HEK293 (cell line): ENCODE data around the gene CADM1.
A peak's percentile ranks its signal among the peaks of the same experiment; 100 is the strongest.

Experiments used
- CTCF ChIA-PET: fragments of 350-600 bp; formaldehyde crosslinking; extraction: SDS; loops from one replicate; lab custom pipeline; 2021; ENCODE audit warnings: antibody characterized with exemption; lab: Yijun Ruan, JAX
- POLR2A ChIA-PET: fragments of 300-600 bp; formaldehyde crosslinking; extraction: SDS; loops from one replicate; lab custom pipeline; 2020; ENCODE audit warnings: antibody characterized with exemption, inconsistent platforms; lab: Yijun Ruan, JAX
- H3K27ac ChIP-seq: fragments of 200-500 bp; sonication (Bioruptor generic); 2 replicates; pipeline ENCODE4 v1.5.1; 2014; ENCODE audit warnings: low read depth, low read length, control low read depth, inconsistent platforms; ENCODE audit errors: extremely low read depth
- H3K36me3 ChIP-seq, 2 experiments: fragments of 200-500 bp in 1 of 2; sonication (Bioruptor generic) in 1 of 2; 1 replicate in 1 of 2; 2 replicates in 1 of 2; pipeline ENCODE4 v1.5.1; 2014 to 2017; ENCODE audit warnings: inconsistent platforms in 2 of 2, low read length in 2 of 2; ENCODE audit not compliant: control insufficient read depth in 2 of 2, insufficient read depth in 1 of 2
- H3K4me1 ChIP-seq: fragments of 200-500 bp; sonication (Bioruptor generic); 2 replicates; pipeline ENCODE4 v1.5.1; 2014; ENCODE audit warnings: mild to moderate bottlenecking, low read length, inconsistent platforms; ENCODE audit not compliant: control insufficient read depth, insufficient read depth
- H3K4me3 ChIP-seq: 2 replicates; pipeline ENCODE4 v1.5.1; 2011; ENCODE audit warnings: low read depth, mild to moderate bottlenecking, control low read depth, low read length, moderate library complexity
- H3K9me3 ChIP-seq: fragments of 200-500 bp; sonication (Bioruptor generic); 2 replicates; pipeline ENCODE4 v1.5.1; 2014; ENCODE audit warnings: low read depth, low read length, inconsistent platforms; ENCODE audit not compliant: control insufficient read depth, insufficient read depth
- GLI4 ChIP-seq: fragments of 450-650 bp; formaldehyde crosslinking; IDR thresholded peaks from 2 replicates; pipeline ENCODE4 v1.5.1; 2016; ENCODE audit warnings: missing biosample characterization, missing genetic modification characterization
- OSR2 ChIP-seq: fragments of 450-650 bp; formaldehyde crosslinking; IDR thresholded peaks from 2 replicates; pipeline ENCODE4 v1.5.1; 2016; ENCODE audit warnings: missing biosample characterization, missing genetic modification characterization
- ZBTB1 ChIP-seq: fragments of 450-650 bp; formaldehyde crosslinking; IDR thresholded peaks from 2 replicates; pipeline ENCODE4 v1.5.1; 2016; ENCODE audit warnings: missing biosample characterization, missing genetic modification characterization
- ZBTB8A ChIP-seq: fragments of 450-650 bp; formaldehyde crosslinking; IDR thresholded peaks from 2 replicates; pipeline ENCODE4 v1.5.1; 2016; ENCODE audit warnings: missing biosample characterization, missing genetic modification characterization
- ZNF132 ChIP-seq: fragments of 450-650 bp; formaldehyde crosslinking; IDR thresholded peaks from 2 replicates; pipeline ENCODE4 v1.5.1; 2017; ENCODE audit warnings: missing biosample characterization, missing genetic modification characterization, borderline replicate concordance
- ZNF214 ChIP-seq: fragments of 450-650 bp; formaldehyde crosslinking; IDR thresholded peaks from 2 replicates; pipeline ENCODE4 v1.5.1; 2017; ENCODE audit warnings: missing biosample characterization, mild to moderate bottlenecking, missing genetic modification characterization, borderline replicate concordance
- ZNF292 ChIP-seq: fragments of 450-650 bp; formaldehyde crosslinking; IDR thresholded peaks from 2 replicates; pipeline ENCODE4 v1.5.1; 2016; ENCODE audit warnings: low read depth, missing biosample characterization, missing genetic modification characterization, borderline replicate concordance
- ZNF433 ChIP-seq: fragments of 450-650 bp; formaldehyde crosslinking; IDR thresholded peaks from 2 replicates; pipeline ENCODE4 v1.5.1; 2016; ENCODE audit warnings: missing biosample characterization, missing genetic modification characterization, low read depth
- ZNF571 ChIP-seq: fragments of 450-650 bp; formaldehyde crosslinking; IDR thresholded peaks from 2 replicates; pipeline ENCODE4 v1.5.0; 2017; ENCODE audit warnings: missing biosample characterization, missing genetic modification characterization
- ZNF610 ChIP-seq: fragments of 450-650 bp; formaldehyde crosslinking; IDR thresholded peaks from 2 replicates; pipeline ENCODE4 v1.5.1; 2016; ENCODE audit warnings: missing biosample characterization, missing genetic modification characterization, borderline replicate concordance
- ZNF654 ChIP-seq: fragments of 450-650 bp; formaldehyde crosslinking; IDR thresholded peaks from 2 replicates; pipeline ENCODE4 v1.5.1; 2016; ENCODE audit warnings: low read depth, missing biosample characterization, missing genetic modification characterization
- ZNF747 ChIP-seq: fragments of 450-650 bp; formaldehyde crosslinking; IDR thresholded peaks from 2 replicates; pipeline ENCODE4 v1.5.1; 2016; ENCODE audit warnings: missing biosample characterization, missing genetic modification characterization
- ZNF843 ChIP-seq: fragments of 450-650 bp; formaldehyde crosslinking; IDR thresholded peaks from 2 replicates; pipeline ENCODE4 v1.5.1; 2016; ENCODE audit warnings: missing biosample characterization, missing genetic modification characterization
- ZXDB ChIP-seq: fragments of 450-650 bp; formaldehyde crosslinking; IDR thresholded peaks from 2 replicates; pipeline ENCODE4 v1.5.1; 2016; ENCODE audit warnings: missing biosample characterization, missing genetic modification characterization
- TF ChIP-seq, protein P1 (sequence below): fragments of 450-650 bp; formaldehyde crosslinking; IDR thresholded peaks from 2 replicates; pipeline ENCODE4 v1.5.1; 2017; ENCODE audit warnings: missing biosample characterization, missing genetic modification characterization
- TF ChIP-seq, protein P2 (sequence below): fragments of 450-650 bp; formaldehyde crosslinking; IDR thresholded peaks from 2 replicates; pipeline ENCODE4 v1.5.1; 2016; ENCODE audit warnings: missing biosample characterization, missing genetic modification characterization, low read depth
- TF ChIP-seq, protein P3 (sequence below): fragments of 450-650 bp; formaldehyde crosslinking; IDR thresholded peaks from 2 replicates; pipeline ENCODE4 v1.5.1; 2016; ENCODE audit warnings: missing biosample characterization, missing genetic modification characterization
- TF ChIP-seq, protein P4 (sequence below): fragments of 450-650 bp; formaldehyde crosslinking; IDR thresholded peaks from 2 replicates; pipeline ENCODE4 v1.5.1; 2016; ENCODE audit warnings: missing biosample characterization, missing genetic modification characterization
- TF ChIP-seq, protein P5 (sequence below): fragments of 450-650 bp; formaldehyde crosslinking; IDR thresholded peaks from 2 replicates; pipeline ENCODE4 v1.5.1; 2017; ENCODE audit warnings: missing biosample characterization, missing genetic modification characterization

The CADM1 gene

DNA sequence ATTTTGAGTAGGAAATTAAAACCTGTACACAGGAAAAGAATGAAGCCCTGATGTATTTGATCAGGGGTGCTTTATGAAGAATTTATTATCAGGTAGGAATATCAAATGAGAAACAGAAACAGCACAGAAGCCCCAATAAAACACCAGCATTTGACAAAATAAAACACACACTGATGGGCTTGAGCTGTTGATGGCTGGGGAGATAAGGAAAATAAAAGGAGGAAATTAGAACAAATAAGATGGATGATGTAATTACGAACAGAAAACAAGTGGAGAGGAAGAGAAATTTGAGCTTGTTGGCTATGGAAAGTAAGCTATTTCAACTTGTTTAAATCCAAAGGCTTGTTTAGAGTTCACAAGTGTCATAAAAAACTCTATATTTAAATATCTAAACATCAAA, 213.7 kb downstream of the CADM1 start (continued):
- TF ChIP-seq, protein P1, sequence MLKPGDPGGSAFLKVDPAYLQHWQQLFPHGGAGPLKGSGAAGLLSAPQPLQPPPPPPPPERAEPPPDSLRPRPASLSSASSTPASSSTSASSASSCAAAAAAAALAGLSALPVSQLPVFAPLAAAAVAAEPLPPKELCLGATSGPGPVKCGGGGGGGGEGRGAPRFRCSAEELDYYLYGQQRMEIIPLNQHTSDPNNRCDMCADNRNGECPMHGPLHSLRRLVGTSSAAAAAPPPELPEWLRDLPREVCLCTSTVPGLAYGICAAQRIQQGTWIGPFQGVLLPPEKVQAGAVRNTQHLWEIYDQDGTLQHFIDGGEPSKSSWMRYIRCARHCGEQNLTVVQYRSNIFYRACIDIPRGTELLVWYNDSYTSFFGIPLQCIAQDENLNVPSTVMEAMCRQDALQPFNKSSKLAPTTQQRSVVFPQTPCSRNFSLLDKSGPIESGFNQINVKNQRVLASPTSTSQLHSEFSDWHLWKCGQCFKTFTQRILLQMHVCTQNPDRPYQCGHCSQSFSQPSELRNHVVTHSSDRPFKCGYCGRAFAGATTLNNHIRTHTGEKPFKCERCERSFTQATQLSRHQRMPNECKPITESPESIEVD (tag by site-specific recombination) = peak; percentile 80
- no peak for TF ChIP-seq ZXDB
- TF ChIP-seq, protein P2, sequence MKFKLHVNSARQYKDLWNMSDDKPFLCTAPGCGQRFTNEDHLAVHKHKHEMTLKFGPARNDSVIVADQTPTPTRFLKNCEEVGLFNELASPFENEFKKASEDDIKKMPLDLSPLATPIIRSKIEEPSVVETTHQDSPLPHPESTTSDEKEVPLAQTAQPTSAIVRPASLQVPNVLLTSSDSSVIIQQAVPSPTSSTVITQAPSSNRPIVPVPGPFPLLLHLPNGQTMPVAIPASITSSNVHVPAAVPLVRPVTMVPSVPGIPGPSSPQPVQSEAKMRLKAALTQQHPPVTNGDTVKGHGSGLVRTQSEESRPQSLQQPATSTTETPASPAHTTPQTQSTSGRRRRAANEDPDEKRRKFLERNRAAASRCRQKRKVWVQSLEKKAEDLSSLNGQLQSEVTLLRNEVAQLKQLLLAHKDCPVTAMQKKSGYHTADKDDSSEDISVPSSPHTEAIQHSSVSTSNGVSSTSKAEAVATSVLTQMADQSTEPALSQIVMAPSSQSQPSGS = no peak

DNA sequence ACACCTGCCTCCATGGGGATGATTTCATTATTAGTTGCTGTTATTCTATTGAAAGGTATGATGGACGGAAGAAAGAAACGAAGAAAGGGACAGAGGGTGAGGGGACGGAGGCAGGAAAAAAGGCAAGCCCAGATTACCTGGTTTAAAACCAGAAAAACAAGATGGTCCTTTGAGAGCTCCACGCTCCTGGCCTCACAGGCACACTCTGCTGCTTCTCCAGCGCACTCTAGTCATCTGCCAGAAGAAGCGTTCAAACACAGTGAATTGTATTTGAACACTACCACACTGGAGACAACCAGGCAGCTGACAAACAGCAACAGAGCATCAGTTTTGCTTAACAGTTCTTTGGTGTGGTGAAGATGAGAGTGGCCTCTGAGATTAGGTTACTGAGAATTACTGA, 216.9 kb downstream of the CADM1 start:
- H3K4me1 ChIP-seq = 0 out of 2 replicates have a peak, but pooled peaks cover 3% of the 10 kb centered on the region
- H3K36me3 ChIP-seq = no peaks in the 10 kb centered on the region
- H3K27ac ChIP-seq = no peak overlapping the region
- TF ChIP-seq ZNF433 (no peak), ZNF843 (tag by site-specific recombination) (no peak), ZNF747 (tag by site-specific recombination) (no peak), ZNF610 (tag by site-specific recombination) (no peak), ZNF132 (tag by site-specific recombination) (no peak), ZNF654 (tag by site-specific recombination) (no peak), OSR2 (tag by site-specific recombination) (no peak), ZNF292 (no peak), ZNF214 (no peak), ZNF571 (no peak), ZBTB1 (no peak), ZBTB8A (no peak), GLI4 (tag by site-specific recombination) (no peak)
- TF ChIP-seq, protein P3, sequence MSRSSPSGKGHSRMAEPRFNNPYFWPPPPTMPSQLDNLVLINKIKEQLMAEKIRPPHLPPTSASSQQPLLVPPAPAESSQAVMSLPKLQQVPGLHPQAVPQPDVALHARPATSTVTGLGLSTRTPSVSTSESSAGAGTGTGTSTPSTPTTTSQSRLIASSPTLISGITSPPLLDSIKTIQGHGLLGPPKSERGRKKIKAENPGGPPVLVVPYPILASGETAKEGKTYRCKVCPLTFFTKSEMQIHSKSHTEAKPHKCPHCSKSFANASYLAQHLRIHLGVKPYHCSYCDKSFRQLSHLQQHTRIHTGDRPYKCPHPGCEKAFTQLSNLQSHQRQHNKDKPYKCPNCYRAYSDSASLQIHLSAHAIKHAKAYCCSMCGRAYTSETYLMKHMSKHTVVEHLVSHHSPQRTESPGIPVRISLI (tag by site-specific recombination) = no peak
- TF ChIP-seq, protein P4, sequence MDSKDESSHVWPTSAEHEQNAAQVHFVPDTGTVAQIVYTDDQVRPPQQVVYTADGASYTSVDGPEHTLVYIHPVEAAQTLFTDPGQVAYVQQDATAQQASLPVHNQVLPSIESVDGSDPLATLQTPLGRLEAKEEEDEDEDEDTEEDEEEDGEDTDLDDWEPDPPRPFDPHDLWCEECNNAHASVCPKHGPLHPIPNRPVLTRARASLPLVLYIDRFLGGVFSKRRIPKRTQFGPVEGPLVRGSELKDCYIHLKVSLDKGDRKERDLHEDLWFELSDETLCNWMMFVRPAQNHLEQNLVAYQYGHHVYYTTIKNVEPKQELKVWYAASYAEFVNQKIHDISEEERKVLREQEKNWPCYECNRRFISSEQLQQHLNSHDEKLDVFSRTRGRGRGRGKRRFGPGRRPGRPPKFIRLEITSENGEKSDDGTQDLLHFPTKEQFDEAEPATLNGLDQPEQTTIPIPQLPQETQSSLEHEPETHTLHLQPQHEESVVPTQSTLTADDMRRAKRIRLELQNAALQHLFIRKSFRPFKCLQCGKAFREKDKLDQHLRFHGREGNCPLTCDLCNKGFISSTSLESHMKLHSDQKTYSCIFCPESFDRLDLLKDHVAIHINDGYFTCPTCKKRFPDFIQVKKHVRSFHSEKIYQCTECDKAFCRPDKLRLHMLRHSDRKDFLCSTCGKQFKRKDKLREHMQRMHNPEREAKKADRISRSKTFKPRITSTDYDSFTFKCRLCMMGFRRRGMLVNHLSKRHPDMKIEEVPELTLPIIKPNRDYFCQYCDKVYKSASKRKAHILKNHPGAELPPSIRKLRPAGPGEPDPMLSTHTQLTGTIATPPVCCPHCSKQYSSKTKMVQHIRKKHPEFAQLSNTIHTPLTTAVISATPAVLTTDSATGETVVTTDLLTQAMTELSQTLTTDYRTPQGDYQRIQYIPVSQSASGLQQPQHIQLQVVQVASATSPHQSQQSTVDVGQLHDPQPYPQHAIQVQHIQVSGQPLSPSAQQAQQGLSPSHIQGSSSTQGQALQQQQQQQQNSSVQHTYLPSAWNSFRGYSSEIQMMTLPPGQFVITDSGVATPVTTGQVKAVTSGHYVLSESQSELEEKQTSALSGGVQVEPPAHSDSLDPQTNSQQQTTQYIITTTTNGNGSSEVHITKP (tag by site-specific recombination) = no peak
- TF ChIP-seq, protein P5, sequence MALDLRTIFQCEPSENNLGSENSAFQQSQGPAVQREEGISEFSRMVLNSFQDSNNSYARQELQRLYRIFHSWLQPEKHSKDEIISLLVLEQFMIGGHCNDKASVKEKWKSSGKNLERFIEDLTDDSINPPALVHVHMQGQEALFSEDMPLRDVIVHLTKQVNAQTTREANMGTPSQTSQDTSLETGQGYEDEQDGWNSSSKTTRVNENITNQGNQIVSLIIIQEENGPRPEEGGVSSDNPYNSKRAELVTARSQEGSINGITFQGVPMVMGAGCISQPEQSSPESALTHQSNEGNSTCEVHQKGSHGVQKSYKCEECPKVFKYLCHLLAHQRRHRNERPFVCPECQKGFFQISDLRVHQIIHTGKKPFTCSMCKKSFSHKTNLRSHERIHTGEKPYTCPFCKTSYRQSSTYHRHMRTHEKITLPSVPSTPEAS (tag by site-specific recombination) = no peak
- H3K4me3 ChIP-seq = no peak overlapping the region
- H3K9me3 ChIP-seq = no peaks in the 10 kb centered on the region
- CTCF ChIA-PET = interaction anchor here (0.6 to 1.5 kb wide), 2 partner anchors 37 to 39 kb away, joined by 3 to 4 read pairs; no protein-coding TSS in a partner anchor
- POLR2A ChIA-PET = no interaction called here
